NCI-H748 (cell line): ENCODE results near the gene HOXC12.

Experiments
- DNase-seq: peaks from one replicate; lab custom pipeline; 2025; ENCODE audit not compliant: unreplicated experiment; lab: John Stamatoyannopoulos, UW

HOXC12 gene

GRCh38 chr12:53940443-53941014, 14.2 kb upstream of the HOXC12 start:
- no peak for DNase-seq

GRCh38 chr12:53941187-53941586, 13.5 kb upstream of the HOXC12 start:
- DNase-seq: no peak

GRCh38 chr12:53941750-53942149, 13.0 kb upstream of the HOXC12 start:
- no peak for DNase-seq

- DNase-seq: no peak
Observed at GRCh38 chr12:53942467-53942997, 12.2 kb upstream of the HOXC12 start.

- DNase-seq: no peak
Observed at GRCh38 chr12:53944209-53944608, 10.5 kb upstream of the HOXC12 start.

GRCh38 chr12:53944907-53945847, 9.5 kb upstream of the HOXC12 start:
- DNase-seq: no peak

- no peak for DNase-seq
Observed at GRCh38 chr12:53947743-53948142, 7.0 kb upstream of the HOXC12 start.

- DNase-seq: no peak
Observed at GRCh38 chr12:53948650-53949593, 5.8 kb upstream of the HOXC12 start.

- DNase-seq: peak; percentile 92
Observed at GRCh38 chr12:53949631-53950436, 4.9 kb upstream of the HOXC12 start.

GRCh38 chr12:53950437-53950773, 4.3 kb upstream of the HOXC12 start:
- DNase-seq: peak; percentile 53

GRCh38 chr12:53950789-53951576, 3.7 kb upstream of the HOXC12 start:
- no peak for DNase-seq

GRCh38 chr12:53951577-53952334, 2.9 kb upstream of the HOXC12 start:
- no peak for DNase-seq

GRCh38 chr12:53952335-53952694, 2.4 kb upstream of the HOXC12 start:
- DNase-seq: no peak

- DNase-seq: no peak
Observed at GRCh38 chr12:53952871-53953734, 1.6 kb upstream of the HOXC12 start.

GRCh38 chr12:53953831-53954693, 641 bp upstream of the HOXC12 start:
- DNase-seq: no peak

- no peak for DNase-seq
Observed at GRCh38 chr12:53955036-53955775, 503 bp downstream of the HOXC12 start.
